Effector memory CD4-positive, alpha-beta T cell (primary cell): Measurements from ENCODE around the gene AATK.

Experiments
- DNase-seq, 3 donors: peaks; one replicate each; pipeline ENCODE4 v3.0.0-alpha.2; 2020
- H3K27ac ChIP-seq: 2 replicates; pipeline ENCODE4 v1.7.0; 2013; ENCODE audit warnings: mild to moderate bottlenecking, low read length, moderate library complexity; ENCODE audit not compliant: insufficient read depth, poor library complexity, severe bottlenecking
- H3K27me3 ChIP-seq: replicated peaks from 2 replicates; pipeline ENCODE4 v1.7.0; 2013; ENCODE audit warnings: mild to moderate bottlenecking, low read length; ENCODE audit not compliant: insufficient read depth, control insufficient read depth, poor library complexity, severe bottlenecking
- H3K36me3 ChIP-seq: 2 replicates; pipeline ENCODE4 v1.7.0; 2013; ENCODE audit warnings: mild to moderate bottlenecking, low read length, moderate library complexity; ENCODE audit not compliant: control insufficient read depth, insufficient read depth
- H3K4me1 ChIP-seq: 2 replicates; pipeline ENCODE4 v1.7.0; 2013; ENCODE audit warnings: low read length, mild to moderate bottlenecking; ENCODE audit not compliant: control insufficient read depth, insufficient read depth, poor library complexity, severe bottlenecking
- H3K4me3 ChIP-seq: 2 replicates; pipeline ENCODE4 v1.7.0; 2013; ENCODE audit warnings: low read length, low read depth, mild to moderate bottlenecking; ENCODE audit not compliant: insufficient read depth, poor library complexity, severe bottlenecking
- H3K9me3 ChIP-seq: 2 replicates; pipeline ENCODE4 v1.7.0; 2013; ENCODE audit warnings: mild to moderate bottlenecking, low read length, moderate library complexity; ENCODE audit not compliant: control insufficient read depth

The AATK gene

DNA sequence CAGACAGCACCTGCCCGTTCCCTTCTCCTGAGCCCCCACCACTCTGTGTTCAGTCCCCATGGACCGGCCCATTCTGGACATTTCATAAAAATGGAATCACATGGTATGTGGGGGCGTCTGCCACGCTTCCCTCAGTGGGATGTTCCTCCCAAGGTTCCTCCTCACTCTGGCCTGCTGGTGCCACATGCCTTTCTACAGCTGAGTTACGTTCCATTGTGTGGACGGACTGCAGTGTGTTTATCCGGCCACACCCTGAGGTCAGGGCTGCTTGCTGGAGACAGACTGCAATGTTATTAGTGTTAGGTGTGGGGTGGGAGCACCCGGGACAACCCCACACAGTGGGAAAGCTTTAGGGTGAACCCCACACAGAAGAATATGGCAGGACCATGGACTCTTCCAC, 5.9 kb upstream of the AATK start:
- Histone ChIP-seq H3K9me3 (no peaks in the 10 kb centered on the region), H3K4me3 (no peak overlapping the region), H3K27me3 (no peaks in the 10 kb centered on the region)

DNA sequence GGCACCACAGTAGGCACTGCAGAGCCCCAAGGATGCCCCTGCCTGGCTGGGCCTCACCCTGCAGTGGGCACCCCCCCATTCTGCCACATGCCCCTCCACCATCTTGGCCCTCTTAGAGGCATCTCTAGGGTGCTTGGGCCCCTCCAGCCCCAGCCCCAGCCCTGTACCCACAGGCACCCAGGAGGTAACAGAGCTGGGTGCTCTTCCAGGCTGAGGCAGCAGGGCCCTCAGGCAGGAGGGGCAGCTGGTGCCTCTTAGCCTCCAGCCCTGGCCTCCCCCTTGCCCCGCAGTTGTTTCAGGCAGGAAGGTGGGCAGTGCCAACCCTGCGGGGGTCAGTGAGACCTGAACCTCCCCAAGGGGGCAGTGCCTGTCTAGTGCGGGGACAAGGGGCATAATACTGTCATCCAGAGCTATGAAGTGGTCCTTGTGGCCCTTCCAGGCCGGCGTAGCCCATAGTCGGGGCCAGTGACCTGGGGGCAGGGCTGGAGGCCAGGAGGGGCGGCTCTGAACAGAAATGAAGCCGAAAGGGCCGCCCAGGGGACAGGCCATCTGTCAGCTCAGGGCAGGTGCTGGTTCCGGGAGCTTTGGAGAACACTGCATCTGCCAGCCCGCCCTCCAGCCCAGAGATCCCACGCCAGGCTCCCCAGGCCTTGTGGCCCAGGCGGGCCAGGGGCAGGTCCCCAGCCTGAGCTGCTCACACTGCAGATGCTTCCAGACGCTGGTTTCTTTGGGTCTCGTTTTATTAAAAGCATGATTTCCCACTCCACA, 4.9 kb upstream of the AATK start:
- no peaks in the 10 kb centered on the region for H3K4me1 ChIP-seq
- no peaks in the 10 kb centered on the region for H3K36me3 ChIP-seq
- H3K4me3 ChIP-seq = no peak overlapping the region
- no peaks in the 10 kb centered on the region for H3K9me3 ChIP-seq
- DNase-seq = no peak
- H3K27ac ChIP-seq = no peak overlapping the region
- no peaks in the 10 kb centered on the region for H3K27me3 ChIP-seq

More for the DNA sequence above, 5.9 kb upstream of the AATK start:
- Histone ChIP-seq H3K36me3 (no peaks in the 10 kb centered on the region), H3K27ac (no peak overlapping the region), H3K4me1 (no peaks in the 10 kb centered on the region)
- no peak for DNase-seq

DNA sequence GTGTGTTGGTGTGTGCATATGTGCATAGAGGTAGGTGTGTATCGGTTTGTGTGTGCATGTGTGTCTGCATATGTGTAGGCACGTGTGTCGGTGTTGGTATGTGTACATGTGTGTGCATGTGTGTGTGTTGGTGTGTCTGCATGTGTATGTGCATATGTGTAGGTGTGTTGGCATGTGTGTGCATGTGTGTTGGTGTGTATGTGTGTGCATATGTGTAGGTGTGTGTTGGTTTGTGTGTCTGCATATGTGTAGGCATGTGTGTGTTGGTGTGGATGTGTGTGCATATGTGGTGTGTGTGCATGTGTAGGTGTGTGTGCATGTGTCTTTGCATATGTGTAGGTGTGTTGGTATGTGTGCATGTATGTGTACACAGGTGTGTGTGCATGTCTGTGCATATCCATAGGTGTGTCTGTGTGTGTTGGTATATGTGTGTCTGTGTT, 3.9 kb upstream of the AATK start:
- H3K9me3 ChIP-seq = no peaks in the 10 kb centered on the region
- no peaks in the 10 kb centered on the region for H3K36me3 ChIP-seq
- peaks cover 5% of the 10 kb centered on the region for H3K4me1 ChIP-seq
- H3K27me3 ChIP-seq = peaks cover 9% of the 10 kb centered on the region
- H3K4me3 ChIP-seq = no peak overlapping the region
- DNase-seq = no peak
- H3K27ac ChIP-seq = no peak overlapping the region

DNA sequence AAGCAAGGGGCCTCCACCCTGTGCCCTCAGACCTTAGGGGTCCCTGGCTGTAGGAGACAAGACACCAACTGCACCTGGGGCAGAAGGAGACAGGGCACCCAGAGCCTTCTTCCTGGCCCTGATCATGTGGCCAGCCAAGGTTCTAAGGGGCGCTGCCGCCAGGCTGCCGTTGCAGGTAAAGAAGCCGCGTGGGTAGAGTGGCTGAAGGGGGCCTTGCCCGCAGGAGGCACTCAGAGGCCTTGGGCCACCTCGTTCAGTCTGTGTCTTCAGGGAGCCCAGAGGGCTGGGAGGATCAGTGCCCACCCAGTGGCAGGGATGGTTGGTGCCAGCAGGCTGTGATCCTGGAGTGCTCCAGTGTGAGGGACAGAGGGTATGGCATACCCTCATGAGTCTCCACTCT, 1.6 kb upstream of the AATK start:
- Histone ChIP-seq H3K4me3 (no peak overlapping the region), H3K27ac (no peak overlapping the region), H3K9me3 (no peaks in the 10 kb centered on the region), H3K36me3 (no peaks in the 10 kb centered on the region), H3K27me3 (peaks cover 15% of the 10 kb centered on the region), H3K4me1 (peaks cover 5% of the 10 kb centered on the region)
- DNase-seq = no peak

DNA sequence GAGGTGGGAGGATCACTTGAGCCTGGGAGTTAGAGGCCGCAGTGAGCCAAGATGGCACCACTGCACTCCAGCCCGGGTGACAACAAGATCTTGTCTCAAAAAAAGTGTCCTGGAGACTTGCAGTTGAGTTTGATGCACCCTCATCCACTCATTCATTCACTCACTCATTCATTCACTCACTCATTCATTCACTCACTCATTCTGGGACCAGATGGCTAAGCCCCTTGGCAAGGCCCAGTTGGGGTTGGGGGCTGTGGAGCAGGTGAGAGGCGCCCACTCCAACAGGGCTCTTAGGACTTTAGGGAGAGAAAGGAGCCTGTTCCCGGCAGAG, 1.1 kb upstream of the AATK start:
- H3K4me3 ChIP-seq = no peak overlapping the region
- H3K4me1 ChIP-seq = peaks cover 5% of the 10 kb centered on the region
- no peak for DNase-seq
- H3K27ac ChIP-seq = no peak overlapping the region
- H3K9me3 ChIP-seq = no peaks in the 10 kb centered on the region
- no peaks in the 10 kb centered on the region for H3K36me3 ChIP-seq
- peaks cover 15% of the 10 kb centered on the region for H3K27me3 ChIP-seq

DNA sequence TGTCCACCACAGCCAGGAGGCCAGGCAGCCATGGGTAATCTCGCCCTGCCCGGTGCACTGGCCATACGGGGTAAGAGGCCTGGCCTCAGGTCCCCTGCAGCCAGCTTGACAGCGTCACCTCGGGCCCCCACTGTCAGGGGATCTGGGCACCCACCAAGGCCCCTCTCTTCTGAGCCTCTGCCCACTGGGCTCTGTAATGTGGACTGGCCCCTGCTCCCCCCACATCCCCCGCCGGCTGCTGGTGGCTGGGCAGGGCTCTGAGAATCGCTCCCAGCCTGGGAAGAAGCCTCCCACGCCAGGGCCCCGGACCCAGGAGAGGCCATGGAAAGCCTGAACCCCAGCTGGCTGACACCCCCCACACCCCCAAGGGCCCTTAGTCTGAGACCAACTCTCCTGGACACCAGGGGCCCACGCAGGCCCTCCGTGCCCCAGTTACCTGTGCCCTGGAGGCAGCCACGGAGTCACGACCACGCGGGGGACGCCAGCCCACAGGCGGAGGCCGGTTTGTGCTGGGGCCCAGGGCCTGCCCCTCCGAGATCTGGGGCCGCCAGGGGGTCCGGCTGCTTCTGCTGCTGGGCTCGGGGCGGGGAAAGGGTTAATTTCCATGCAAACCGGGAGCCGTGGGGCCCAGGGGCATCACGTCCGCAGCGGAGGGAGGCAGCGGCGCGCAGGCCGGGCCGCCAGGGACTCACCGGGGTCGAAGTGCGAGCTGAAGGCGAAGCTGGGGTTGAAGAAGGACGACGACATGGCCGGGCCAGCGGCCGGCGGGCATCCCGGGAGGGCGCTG, 582 bp downstream of the AATK start, which contains the start of gene PVALEF:
Gene PVALEF (plus strand): TSS at position 262 of the 787 bp plus-strand sequence. CDS start 15,720 bp downstream, outside the sequence.
- H3K27ac ChIP-seq = no peak within 1 kb of the TSS
- H3K36me3 ChIP-seq = no peaks in the 10 kb centered on the region
- H3K4me1 ChIP-seq = peaks cover 6% of the 10 kb centered on the region
- H3K4me3 ChIP-seq = peak within 1 kb of the TSS; percentile 25
- no peaks in the 10 kb centered on the region for H3K9me3 ChIP-seq
- peaks cover 15% of the 10 kb centered on the region for H3K27me3 ChIP-seq
- no peak for DNase-seq

DNA sequence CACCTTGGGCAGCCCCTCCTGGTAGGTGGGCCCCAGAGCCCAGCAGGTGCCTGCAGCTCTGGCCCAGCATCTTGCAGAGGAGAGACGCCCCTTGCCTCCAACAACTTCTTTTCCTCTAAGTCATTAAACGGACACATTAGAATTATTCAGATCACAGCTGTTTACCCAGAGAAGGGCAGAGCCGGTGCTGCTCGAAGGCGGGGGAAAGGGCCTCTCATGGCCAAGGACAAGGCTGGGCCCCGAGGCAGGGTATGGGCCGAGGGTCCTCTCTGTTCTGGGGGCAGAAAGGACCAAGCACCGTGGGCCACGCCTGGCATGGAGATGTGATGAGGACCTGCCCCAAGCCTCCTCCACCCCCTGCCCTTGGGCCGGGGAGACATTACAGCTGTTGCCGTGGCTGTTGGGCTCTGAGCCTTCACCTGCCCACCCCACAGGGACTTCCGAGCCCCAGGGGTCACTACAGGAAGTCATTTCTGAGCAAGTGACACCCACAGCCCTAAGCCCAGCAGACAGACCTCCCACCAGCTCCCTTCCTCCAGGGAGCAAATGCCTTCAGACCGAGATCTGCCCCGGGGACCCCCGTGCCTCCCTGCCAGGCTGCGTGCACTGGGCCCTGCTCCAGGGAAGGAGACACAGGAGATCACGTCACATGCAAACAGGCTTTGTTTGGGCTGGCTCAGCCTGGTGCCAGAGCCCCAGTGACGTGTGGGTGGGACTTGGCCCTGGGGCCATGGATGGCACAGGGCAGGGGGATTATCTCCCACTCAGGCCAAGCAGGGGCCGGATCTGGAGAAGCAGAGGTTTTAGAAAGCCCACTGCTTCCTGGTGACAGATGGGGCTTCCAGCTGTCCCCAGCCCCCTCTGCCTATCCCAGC, 1.4 kb downstream of the AATK start:
- no peak overlapping the region for H3K4me3 ChIP-seq
- H3K36me3 ChIP-seq = no peaks in the 10 kb centered on the region
- H3K27ac ChIP-seq = no peak overlapping the region
- peaks cover 15% of the 10 kb centered on the region for H3K27me3 ChIP-seq
- H3K9me3 ChIP-seq = no peaks in the 10 kb centered on the region
- peaks cover 8% of the 10 kb centered on the region for H3K4me1 ChIP-seq
- DNase-seq = no peak

DNA sequence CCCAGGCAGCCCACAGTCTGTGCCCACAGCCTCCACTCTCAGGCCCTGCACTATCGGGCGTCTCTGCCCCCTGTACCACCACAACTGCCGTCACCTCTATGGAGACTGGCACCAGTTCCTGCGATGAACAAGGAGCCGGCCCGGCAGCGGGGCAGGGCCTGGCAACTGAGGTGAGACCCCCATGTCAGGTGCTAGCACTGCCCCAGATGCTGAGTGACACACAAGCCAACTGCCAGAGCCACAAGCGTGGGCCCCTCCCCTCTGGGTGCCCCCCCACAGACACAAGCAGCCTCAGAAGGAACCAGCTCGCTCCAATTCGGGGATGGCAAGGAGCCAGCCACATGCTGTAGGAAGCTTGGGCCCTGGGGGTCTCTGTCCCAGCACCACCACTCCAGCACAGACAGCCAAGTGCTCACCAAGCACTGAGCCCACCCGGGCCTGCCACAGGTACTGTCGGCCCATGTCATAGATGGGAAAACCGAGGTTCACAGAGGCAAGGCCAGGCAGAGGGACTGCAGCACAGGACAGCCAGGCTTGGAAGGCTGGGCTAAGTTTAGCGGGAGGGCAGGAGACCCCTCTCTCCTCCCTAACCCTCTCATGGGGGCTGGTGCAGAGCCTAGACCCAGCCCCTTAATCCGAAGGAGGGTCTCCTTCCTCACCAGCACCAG, 2.2 kb downstream of the AATK start:
- Histone ChIP-seq H3K27me3 (peaks cover 15% of the 10 kb centered on the region), H3K4me3 (no peak overlapping the region), H3K9me3 (no peaks in the 10 kb centered on the region), H3K4me1 (peaks cover 8% of the 10 kb centered on the region), H3K36me3 (no peaks in the 10 kb centered on the region), H3K27ac (no peak overlapping the region)
- DNase-seq = no peak

DNA sequence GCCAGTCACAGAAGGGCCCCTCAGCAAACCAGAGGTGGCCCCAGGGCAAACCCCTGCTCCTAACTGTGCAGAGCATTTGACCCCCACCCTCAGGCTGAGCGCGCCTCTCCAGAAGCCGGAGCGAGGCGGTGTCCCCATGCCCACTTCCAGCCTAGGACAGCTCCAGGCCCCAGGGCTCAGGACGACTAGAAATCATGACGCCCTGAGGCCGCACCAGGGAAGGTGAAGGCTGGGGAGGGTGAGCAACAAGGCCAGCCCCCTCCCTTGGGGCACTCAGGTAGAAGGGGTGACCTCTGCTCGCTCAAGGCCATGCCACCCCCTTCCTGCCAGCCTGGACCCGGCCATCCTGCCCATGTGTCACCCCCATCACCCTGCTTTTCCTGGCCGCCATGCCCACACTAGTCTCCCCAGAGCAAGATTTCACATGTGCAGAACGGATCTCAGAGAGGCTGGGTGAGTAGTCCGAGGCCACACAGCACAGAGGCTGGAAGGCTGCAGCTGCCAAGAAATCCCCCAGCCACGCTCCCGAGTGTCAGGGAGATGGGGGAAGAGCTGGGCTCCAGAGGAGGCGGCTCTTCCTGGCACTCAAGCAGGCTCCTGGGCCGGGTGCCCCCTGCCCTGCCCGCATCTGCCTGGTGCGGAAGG, 2.8 kb downstream of the AATK start:
- peaks cover 8% of the 10 kb centered on the region for H3K4me1 ChIP-seq
- H3K4me3 ChIP-seq = no peak overlapping the region
- H3K27me3 ChIP-seq = peaks cover 15% of the 10 kb centered on the region
- DNase-seq = no peak
- H3K9me3 ChIP-seq = no peaks in the 10 kb centered on the region
- H3K27ac ChIP-seq = no peak overlapping the region
- no peaks in the 10 kb centered on the region for H3K36me3 ChIP-seq
